Activated naive CD4-positive, alpha-beta T cell treated with anti-CD3 and anti-CD28 coated beads, Interleukin-2, amount 50 U/mL, for 16 hours (primary cell): ENCODE measurements around the gene HTR4.

Experiments used
- DNase-seq: peaks from one replicate; pipeline ENCODE4 v3.0.0-alpha.2; 2020

HTR4 gene

DNA sequence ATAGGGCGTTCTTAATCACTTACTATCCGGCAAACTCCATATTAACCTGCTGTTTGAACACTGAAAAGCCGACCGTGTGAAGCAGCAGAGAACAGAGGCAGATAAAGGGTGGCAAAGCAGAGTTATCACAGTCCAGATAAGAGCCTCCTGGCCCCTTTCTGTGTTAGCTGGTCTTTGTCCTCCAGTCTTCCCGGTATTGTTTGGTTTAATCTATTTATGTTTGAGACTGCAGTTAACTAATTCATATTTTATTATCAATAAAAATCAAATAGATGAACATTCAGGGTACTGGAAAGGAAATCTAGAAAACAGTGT lies 6.0 kb upstream of the HTR4 start:
- DNase-seq = no peak

GRCh38 chr5:148659641-148660345 lies 5.5 kb upstream of the HTR4 start:
- no peak for DNase-seq

DNA sequence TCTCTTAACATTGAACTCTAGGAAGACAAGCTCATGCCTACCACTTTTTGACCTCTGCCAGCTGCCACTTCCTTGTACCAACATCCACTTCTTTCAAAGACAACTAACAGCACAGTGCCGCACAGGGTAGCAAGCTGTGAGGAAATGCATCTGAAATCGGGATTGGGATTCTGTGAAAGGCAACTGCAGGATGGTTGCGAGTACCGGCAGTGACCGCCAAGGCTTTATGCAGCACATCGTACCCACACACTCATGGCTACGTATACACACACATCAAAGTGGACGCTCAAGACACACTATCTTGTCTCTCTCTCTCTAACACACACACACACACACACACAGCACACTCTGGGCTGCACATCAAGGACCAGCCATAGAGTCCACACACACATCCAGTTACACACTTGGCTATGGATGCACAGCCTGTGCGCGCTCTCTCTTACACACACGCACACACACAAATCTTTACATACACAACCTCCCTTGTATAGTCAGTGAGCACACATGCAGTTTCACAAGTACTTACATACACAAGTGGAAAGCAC lies 964 bp downstream of the HTR4 start:
- no peak for DNase-seq

DNA sequence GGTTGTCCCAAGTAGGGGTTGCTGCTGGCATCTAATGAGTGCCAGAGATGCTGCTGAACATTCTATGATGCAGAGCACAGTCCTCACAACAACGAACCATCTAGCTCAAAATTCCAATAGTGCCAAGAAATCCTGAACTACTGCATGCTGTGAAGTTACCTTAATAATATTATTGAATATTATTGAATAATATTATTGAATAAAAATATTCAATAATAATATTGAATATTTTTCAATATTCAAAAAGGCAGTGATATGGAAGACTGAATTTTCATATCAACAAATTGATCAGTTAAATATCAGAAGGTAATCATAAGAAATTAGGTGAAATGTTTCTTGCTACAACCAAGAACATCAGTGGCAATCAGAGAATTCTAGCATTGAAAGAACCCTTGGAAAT lies 2.8 kb downstream of the HTR4 start:
- no peak for DNase-seq

GRCh38 chr5:148645527-148645926 lies 8.8 kb downstream of the HTR4 start:
- no peak for DNase-seq

DNA sequence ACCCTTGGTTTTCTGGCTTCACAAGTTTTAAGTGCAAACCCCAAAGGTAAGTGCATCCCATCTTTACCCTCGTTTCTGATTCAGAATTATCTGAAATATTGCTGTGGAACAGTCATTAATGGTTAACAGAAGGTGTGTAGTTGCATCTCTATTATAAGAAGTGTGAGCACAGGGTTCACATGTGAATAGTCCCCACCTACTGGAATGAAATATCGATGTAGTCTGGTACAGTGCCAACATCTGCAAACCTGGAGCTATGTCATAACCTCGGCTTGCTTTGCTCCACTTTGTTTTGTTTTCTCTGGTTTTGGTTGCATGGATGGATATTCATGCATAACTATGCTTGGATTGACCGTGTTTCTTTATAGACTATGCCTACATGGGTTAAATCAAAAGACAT lies 12.6 kb downstream of the HTR4 start:
- DNase-seq = no peak

DNA sequence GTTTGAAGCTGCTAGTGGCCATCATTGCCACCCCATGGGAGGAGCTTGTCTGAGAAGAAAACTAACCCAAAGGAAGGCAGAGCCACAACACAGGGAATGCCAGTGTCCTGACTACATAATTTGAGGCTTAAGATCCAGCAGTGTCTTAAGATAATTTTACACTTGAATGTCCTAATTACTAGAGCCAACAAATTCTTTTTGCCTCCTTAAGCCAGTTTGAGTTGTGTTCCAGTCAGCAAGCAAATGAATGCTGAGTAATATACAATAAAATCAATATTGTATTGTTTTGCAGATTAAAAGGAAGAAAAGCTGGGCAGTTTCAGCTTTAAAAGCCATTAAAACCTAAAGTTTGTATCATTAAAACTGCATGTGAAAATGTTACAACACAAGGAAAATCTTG lies 13.9 kb downstream of the HTR4 start:
- no peak for DNase-seq

GRCh38 chr5:148639081-148639480 lies 15.2 kb downstream of the HTR4 start:
- DNase-seq = no peak

- no peak for DNase-seq
These were observed 18.0 kb downstream of the HTR4 start for GRCh38 chr5:148636353-148636752.

- DNase-seq = no peak
These were observed 18.8 kb downstream of the HTR4 start for GRCh38 chr5:148635321-148636083.

GRCh38 chr5:148633067-148633377 lies 21.3 kb downstream of the HTR4 start:
- no peak for DNase-seq

DNA sequence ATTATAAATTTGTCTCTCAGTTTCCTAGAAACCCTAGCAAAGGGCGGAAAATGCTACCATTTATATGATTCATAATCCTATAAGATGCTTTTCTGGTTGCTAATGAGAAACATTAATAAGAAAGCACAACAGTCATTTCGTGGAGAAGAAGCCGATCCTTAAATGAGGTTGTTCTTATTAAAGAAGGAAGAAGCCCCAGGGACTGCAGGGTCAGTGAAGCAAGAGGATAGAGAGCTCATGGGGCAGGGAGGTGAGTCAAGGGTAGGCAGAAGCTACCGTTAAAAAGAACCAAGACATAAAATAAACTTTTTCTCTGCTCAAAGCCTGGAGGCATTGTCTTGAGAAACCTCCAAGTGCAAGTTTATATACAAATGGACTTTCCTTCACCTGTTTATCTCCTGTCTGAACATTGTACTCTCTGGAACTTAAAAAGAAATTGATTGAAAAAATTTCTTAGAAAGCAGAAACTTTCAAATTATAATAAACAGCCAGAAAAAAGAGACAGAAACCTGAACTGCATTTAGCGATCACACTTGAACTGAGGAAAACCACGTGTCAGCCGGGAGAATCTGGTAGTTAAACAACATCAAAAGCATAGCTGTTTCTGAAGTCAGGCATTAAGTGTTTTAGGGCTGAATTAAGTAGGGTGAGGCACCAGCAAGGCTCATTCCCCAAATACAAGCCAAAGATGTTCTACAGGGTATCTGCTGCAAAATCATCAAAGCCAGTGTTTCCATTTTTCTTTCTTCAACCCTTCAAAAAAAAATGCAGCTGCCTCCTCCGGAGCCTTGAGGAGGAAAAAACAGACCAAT lies 21.9 kb downstream of the HTR4 start:
- no peak for DNase-seq

GRCh38 chr5:148626986-148627385 lies 27.3 kb downstream of the HTR4 start:
- no peak for DNase-seq

DNA sequence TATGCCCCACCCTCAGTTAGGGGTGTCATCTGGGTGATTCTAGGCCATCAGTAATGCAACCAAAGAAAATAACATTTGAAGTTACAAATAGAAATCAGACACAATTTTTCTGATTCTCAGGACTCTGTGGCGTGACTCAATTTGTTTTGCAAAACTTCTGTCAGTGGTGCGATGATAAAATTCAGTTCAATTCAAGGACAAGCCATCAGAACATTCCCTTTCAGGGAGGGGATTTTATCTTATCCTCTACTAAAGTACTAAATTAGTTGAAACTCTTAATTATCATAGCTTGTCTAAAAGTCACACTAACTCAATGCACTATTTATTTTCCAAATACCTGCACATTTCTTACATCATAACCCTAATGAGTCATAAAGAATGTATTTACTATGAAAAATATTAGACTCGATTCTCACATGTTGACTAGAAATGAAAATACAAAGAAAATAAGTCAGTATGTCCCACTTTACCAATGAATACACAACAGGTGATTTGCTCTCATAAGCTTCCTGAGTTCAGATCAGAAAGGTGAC lies 28.2 kb downstream of the HTR4 start:
- DNase-seq = no peak

DNA sequence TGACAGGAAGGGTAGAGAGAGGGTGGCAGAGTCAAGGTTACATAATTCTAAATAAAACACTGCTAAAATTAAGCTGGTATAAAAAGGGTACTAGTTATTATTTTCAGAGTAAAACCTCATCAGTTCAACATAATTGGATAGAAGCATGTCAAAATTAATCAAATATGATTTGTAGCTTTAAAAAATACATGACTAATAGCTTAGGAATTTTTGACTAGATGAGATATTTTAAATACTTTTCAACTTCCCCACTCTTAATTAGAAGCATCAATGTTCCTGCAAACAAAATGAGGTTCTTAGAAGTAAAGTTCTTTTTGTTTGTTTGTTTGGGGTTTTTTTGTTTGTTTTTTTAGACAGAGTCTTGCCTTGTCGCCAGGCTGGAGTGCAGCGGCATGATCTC lies 29.1 kb downstream of the HTR4 start:
- no peak for DNase-seq

DNA sequence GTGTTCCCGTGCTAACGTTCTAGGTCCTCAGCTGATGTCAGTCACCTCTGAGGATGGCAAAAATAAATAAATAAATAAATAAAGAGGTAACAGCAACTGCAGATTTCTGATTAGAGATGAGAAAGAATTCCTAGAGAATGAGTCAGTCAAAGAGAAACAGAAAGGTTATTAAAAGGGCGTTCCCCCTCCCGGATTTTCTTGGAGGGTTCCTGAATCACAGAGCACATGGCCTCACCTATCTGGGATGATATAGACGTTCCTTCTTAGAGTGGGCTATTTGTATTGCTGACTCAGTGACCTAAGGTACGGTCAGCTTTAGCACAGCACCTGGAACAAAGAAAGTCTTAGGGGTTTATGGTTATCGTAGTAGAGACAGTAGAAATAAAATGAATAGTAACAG lies 30.6 kb downstream of the HTR4 start:
- DNase-seq = no peak

DNA sequence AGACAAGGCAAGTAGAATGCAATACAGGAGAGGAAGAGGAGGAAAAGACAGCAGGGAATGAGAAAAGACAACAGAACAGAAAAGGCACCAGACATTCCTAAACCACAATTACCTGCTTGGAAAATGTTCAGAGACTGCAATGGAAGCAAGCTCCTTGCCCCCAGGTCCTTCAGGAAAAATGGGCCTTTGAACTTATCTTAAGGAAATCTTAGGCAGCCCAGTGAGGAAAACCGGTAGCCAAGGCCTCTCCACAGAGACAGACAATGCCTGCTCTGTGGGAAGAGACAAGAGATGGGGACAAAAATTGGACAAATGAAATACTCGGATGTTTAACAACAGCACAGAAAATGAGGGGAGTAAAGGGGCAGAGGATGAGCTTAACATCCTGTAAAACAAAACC lies 31.2 kb downstream of the HTR4 start:
- no peak for DNase-seq

GRCh38 chr5:148620696-148621095 lies 33.6 kb downstream of the HTR4 start:
- no peak for DNase-seq

DNA sequence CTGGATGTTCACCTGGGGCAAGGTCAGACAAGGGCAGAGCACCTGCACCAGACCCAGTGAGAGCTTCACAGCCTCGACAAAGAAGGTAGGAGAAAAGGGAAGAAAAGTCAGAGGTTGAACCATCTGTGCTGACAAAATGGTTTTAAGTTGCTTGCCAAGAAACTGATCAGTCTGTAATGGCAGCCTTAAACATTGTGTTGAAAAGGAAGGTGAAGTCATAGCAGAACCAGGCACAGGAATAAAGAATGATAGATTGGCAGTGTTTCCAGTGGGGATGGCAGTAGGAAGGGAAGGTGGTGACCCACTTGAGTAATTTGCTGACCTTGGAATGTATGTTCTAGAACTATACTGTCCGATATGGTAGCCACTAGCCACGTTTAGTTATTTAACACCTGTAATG lies 34.2 kb downstream of the HTR4 start:
- no peak for DNase-seq

GRCh38 chr5:148619484-148619883 lies 34.8 kb downstream of the HTR4 start:
- no peak for DNase-seq

DNA sequence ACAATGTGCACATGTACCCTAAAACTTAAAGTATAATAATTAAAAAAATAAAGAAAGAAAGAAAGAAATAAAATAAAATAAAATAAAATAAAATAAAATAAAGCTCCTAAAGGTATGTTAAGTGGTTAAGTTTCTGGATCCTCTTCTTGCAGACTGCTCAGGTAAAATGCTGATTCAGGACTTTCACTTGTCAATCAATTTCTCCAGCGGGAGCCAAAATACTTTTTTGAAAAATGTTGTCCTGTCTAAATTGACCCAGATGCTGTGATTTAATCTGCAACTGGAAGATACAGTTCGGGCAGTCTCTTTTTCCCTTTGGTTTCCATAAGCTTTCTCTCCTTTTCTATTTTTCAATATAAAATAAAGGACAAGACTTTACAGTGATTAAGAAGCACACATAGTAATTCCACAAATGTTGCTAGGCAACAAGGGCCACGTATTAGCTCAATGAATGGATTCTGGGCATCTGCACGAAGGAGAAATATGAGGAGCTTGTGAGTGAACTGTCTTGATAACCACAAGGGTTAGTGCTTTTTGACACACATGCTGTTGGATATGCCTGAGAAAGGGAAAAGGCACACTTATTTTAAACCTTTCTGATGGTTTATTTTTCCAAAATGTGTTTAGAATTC lies 38.6 kb downstream of the HTR4 start:
- no peak for DNase-seq

- no peak for DNase-seq
These were observed 46.9 kb downstream of the HTR4 start for GRCh38 chr5:148607406-148607805.

GRCh38 chr5:148606296-148606695 lies 48.0 kb downstream of the HTR4 start:
- DNase-seq = no peak
